HAP-1 (cell line): ENCODE data around the gene MPEG1.

Experiments used
- DNase-seq, 2 experiments: peaks; one replicate each; pipeline ENCODE4 v3.0.0-alpha.2; 2016 to 2020; ENCODE audit warnings: low spot score in 2 of 2
- H3K27me3 ChIP-seq: fragments of 250-450 bp; sonication (Bioruptor Pico); 2 replicates; pipeline ENCODE4 v1.5.1; 2020; ENCODE audit warnings: low read depth, mild to moderate bottlenecking, moderate library complexity
- H3K36me3 ChIP-seq: fragments of 250-450 bp; sonication (Bioruptor Pico); replicated peaks from 2 replicates; pipeline ENCODE4 v1.5.1; 2020; ENCODE audit warnings: mild to moderate bottlenecking
- H3K4me1 ChIP-seq: fragments of 250-450 bp; sonication (Bioruptor Pico); 2 replicates; pipeline ENCODE4 v1.5.1; 2020; ENCODE audit warnings: mild to moderate bottlenecking
- H3K4me3 ChIP-seq: fragments of 250-450 bp; sonication (Bioruptor Pico); 2 replicates; pipeline ENCODE4 v1.5.1; 2020; ENCODE audit warnings: mild to moderate bottlenecking, moderate library complexity
- H3K9me3 ChIP-seq: fragments of 250-450 bp; sonication (Bioruptor Pico); 2 replicates; pipeline ENCODE4 v1.5.1; 2020; ENCODE audit warnings: mild to moderate bottlenecking, moderate library complexity
- in situ Hi-C: fragments of 300-500 bp; cut with MboI; formaldehyde crosslinking; loops from 3 replicates; pipeline ENCODE4 v1.14.3; 2020; ENCODE audit warnings: low sequenced_read_pairs, inconsistent platforms, mixed read lengths

Gene MPEG1

DNA sequence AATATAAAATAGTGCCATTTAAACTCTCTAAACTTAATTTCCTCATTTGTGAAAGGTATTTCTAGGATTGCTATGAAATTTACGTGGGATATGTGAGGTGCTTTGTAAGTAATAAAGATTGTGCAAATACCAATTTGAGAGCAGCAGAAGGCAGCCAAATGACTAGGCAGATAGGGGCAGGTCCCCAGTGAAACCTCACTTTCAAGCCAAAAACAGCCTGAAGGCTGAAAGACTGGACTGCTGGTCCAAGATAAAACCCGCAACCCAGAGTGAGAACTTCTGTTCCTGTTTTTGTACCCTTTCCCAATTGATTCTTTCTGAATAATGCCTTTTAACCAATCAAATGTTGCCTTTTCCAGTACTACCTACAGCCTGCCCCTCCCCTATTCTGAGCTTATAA lies 33.6 kb downstream of the MPEG1 start:
- peaks cover 5% of the 10 kb centered on the region for H3K36me3 ChIP-seq
- 0 out of 2 replicates have a peak, but pooled peaks cover 4% of the 10 kb centered on the region for H3K9me3 ChIP-seq
- in situ Hi-C loops = no loop called here
- peaks cover 8% of the 10 kb centered on the region for H3K4me1 ChIP-seq
- H3K27me3 ChIP-seq = no peaks in the 10 kb centered on the region
- H3K4me3 ChIP-seq = no peak overlapping the region
- DNase-seq = no peak

DNA sequence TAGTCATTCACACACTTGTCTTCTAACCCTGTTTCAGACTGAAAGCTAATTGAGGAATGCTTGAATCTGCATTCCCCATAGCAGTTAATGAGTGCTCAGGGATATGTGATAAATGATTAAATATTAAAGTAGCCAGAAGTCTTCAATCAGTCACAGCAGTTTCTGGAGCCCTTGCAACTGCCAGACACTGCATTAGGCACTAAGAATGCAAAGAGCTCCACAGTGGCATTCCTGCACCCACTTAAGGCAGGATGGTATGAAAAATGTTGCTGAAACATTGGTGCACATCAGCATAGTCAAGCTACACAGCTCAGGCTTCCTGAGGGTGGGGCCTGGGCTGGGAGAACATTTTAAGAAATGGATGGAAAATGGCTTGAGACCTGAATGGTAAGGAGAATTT lies 34.3 kb downstream of the MPEG1 start:
- Histone ChIP-seq H3K4me1 (peaks cover 8% of the 10 kb centered on the region), H3K4me3 (no peak overlapping the region), H3K36me3 (peaks cover 5% of the 10 kb centered on the region), H3K9me3 (0 out of 2 replicates have a peak, but pooled peaks cover 4% of the 10 kb centered on the region), H3K27me3 (no peaks in the 10 kb centered on the region)
- DNase-seq = no peak
- in situ Hi-C loops = no loop called here

DNA sequence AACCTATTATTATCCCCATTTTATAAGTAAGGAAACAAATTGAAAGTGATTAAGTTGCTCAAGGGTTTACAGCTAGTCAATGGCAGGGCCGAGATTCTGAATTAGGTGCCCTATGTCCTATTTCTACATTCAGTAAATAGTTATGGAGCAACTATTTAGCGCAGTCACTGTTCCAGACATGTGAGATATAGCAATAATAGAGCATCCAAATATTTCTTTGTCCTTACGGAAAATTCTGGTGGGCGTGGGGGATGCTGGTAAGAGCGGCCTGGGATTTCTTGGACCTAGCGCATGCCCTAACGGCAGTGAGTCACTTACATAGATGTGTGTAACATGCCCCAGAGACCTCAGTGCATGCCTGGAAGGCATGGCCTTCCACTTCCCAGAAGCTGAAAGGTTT lies 36.4 kb downstream of the MPEG1 start:
- H3K4me1 ChIP-seq = peaks cover 8% of the 10 kb centered on the region
- H3K27me3 ChIP-seq = no peaks in the 10 kb centered on the region
- no peak for DNase-seq
- in situ Hi-C loops = no loop called here
- 0 out of 2 replicates have a peak, but pooled peaks cover 4% of the 10 kb centered on the region for H3K9me3 ChIP-seq
- no peak overlapping the region for H3K4me3 ChIP-seq
- no peaks in the 10 kb centered on the region for H3K36me3 ChIP-seq

DNA sequence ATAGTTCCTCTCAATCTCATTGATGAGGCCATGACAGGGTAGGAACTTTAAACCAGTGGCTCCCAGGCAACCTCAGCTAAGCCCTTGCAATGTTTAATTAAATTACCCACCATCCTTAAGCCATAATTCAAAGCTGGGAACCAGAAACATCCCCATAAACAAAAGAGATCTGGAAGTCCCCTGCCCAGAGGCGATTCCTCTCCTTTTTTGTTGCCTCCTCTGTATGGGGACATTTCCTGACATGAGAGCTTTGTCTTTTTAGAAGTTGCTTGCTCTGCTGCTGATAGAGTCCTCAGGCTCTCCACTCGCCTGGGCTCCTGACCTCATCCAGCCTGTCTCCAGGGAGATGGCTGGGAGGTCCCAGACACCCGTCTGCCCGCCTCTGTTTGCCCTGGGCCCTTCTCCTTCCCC lies 37.6 kb downstream of the MPEG1 start:
- no peak overlapping the region for H3K4me3 ChIP-seq
- no peaks in the 10 kb centered on the region for H3K36me3 ChIP-seq

DNA sequence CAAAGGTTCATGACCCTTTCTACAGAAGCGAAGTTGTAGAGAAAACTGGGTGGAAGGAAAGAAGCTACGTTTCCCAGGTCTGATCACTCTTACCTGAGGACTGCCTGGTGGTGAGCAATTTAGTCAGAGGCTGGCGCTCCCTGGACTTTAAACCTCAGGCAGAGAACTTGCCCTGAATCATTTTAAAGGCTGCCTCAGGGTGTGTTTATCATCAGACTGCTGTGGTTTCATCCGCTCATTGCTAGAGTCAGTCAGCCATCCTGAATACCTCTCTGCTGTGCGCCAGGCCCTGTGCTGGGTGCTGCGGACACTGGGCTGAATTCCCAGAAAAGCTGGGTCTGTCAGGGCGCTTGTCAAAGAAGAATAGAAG lies 38.1 kb downstream of the MPEG1 start:
- Histone ChIP-seq H3K4me1 (peaks cover 11% of the 10 kb centered on the region), H3K9me3 (0 out of 2 replicates have a peak, but pooled peaks cover 4% of the 10 kb centered on the region), H3K36me3 (no peaks in the 10 kb centered on the region), H3K4me3 (no peak overlapping the region), H3K27me3 (no peaks in the 10 kb centered on the region)
- DNase-seq = peak in 1 of 2 experiments; percentile 14
- in situ Hi-C loops = no loop called here

More for the DNA sequence above, 37.6 kb downstream of the MPEG1 start:
- Histone ChIP-seq H3K4me1 (peaks cover 11% of the 10 kb centered on the region), H3K27me3 (no peaks in the 10 kb centered on the region), H3K9me3 (0 out of 2 replicates have a peak, but pooled peaks cover 4% of the 10 kb centered on the region)
- DNase-seq = peak; percentile 13 to 22
- in situ Hi-C loops = no loop called here

DNA sequence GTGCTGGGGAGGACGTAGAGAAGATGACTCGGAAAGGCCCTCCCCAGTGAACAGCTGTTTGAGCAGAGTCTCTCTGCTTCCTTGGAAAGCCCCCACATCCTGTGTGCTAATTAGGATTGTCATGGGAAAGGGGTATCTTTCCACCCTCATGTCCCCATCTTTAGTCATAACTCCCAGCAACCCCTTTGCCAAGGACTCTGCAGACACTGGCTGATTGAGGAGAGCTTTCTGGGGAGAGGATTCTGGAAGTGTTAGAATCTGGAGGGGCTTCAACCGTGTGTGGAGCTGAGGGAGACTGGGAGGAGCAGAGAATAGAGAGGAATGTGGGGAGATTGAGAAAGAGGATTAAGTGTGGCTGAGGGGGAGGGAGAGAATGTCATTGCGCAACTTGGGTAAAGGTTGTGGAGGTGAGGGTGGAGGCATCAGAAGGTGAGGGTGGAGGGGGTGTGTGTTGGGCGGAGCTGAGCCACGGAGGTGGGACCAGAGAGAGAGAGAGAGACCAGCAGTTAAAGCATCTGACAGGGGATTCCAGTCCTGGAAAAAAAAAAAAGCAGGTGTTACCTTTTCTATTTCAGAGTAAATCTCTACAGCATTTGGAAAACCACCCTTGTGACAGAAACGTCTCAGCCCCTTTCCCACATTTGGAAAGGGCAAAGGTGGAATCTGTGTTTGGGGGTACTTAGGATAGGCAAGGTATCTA lies 38.6 kb downstream of the MPEG1 start:
- Histone ChIP-seq H3K27me3 (no peaks in the 10 kb centered on the region), H3K9me3 (0 out of 2 replicates have a peak, but pooled peaks cover 1% of the 10 kb centered on the region), H3K36me3 (no peaks in the 10 kb centered on the region), H3K4me1 (peaks cover 11% of the 10 kb centered on the region), H3K4me3 (peak overlapping the region; percentile 41)
- DNase-seq = peak; percentile 53 to 63
- in situ Hi-C loops = no loop called here

DNA sequence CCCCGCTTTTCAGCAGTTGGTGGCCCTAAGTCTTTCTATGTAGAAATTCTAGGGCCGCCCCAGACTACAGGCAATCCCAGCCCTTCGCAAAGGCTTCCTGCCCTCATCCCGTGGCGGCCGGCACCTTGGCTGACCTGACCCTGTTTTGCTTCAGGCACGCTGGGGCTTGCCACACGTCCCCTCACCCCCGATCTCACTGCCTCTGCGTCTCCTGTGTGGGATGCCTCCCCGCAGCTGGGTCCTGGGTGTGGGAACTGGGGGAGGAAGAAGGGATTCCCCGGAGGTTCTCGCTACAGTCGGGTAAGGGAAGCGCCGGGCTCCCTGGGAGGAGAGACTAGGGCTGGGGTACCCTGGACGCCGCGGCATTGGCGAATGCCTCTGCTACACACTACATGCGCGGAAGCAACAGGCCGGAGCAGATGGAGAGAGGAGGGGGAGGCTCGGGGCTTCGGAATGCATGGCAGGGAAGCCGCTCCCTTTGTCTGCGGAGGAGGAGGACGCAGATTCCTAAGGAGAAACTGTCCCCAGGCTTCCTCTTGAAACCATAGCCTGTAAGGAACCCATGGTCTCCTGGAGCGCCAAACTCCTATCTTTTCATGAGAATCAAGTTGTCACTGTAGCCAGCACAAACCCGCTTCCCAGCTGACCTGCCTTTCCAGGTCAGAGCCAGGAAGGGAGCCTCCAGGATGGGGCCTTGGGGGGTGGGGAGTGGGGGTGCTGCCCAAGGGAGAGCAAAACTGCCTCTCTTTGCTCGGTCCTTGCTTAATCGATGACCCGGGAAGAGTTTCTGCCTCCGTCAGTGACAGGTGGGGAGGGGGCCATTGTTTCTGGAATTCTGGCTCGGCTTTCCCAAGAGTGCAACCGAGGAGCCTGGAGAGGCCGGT lies 39.4 kb downstream of the MPEG1 start:
- in situ Hi-C loops = no loop called here
- Histone ChIP-seq H3K9me3 (no peaks in the 10 kb centered on the region), H3K36me3 (no peaks in the 10 kb centered on the region), H3K4me3 (peak overlapping the region; percentile 41), H3K4me1 (peaks cover 11% of the 10 kb centered on the region), H3K27me3 (no peaks in the 10 kb centered on the region)
- DNase-seq = peak; percentile 23 to 64

DNA sequence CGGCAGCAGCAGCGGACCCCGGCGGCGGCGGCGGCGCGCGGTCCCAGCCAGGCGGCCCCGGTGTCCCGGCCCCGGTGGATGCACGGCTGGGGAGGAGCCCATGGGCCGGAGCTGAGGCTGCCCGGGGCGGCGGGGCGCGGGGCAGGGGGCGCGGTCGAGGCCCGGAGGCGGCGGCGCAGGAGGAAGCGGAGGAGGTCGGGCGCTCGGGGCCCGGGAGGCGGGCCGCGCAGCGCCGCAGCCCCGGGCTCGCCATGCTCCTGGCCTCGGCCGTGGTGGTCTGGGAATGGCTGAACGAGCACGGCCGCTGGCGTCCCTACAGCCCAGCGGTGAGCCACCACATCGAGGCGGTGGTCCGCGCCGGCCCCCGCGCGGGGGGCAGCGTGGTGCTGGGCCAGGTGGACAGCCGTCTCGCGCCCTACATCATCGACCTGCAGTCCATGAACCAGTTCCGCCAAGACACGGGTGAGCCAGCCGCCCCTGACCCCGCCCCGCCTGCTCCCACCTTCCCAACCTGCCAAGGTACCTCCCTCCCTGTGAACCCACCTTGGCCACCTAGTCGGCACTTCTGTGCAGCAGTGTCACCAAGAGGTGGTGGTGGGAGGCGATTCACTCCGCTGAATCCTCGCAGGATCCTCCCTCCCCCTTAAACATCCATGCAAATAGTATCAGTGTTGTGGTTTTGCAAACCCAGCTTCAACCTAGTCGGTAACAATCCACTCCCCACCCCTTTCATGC lies 40.2 kb downstream of the MPEG1 start:
- Histone ChIP-seq H3K4me3 (peak overlapping the region; percentile 47), H3K27me3 (peaks cover under 1% of the 10 kb centered on the region), H3K9me3 (no peaks in the 10 kb centered on the region), H3K36me3 (no peaks in the 10 kb centered on the region), H3K4me1 (peaks cover 11% of the 10 kb centered on the region)
- peak; percentile 9 to 33 for DNase-seq
- in situ Hi-C loops = no loop called here

DNA sequence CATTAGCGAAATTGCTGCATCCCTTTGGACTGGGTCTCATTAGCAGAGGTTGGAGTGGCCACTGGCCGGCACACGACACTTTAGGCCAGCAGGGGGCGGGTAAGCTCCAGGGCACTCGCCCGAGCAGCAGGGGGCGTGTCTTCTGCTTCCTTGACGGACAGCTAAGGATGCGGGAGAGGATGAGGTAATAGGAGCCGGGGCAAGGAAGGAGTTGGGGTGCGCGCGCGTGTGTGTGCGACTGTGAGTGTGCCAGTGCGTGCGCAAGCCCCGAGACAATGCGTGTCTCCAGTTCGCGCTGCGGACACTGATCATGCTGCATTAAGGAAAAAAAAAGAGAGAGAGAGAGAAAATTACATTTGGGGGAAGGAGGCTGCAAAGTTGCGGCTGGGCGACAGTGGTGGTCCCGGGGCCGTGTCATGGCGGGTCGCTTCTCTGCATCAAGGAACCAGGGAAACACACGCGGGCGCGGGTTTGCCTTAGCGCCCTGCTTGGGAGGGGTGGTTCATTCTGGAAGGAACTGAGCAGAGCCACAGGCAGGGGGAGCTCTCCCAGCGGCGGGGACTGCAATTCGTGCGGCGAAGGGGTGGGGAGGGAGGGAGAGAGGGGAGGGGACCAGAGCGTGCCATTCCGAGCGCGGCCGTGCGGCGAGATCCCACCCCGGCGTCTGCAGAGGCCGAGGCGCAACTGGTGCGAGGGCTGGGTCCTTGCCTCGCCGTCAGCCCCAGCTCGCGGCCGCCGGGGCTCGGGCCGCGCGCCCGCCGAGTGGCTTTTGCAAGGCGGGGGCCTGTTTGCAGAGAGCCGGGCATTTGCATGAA lies 41.0 kb downstream of the MPEG1 start, which contains the start of gene DTX4:
TSS of gene DTX4 (plus strand) at position 625 of the 815 bp plus-strand sequence. CDS start 464 bp downstream, outside the sequence.
- Histone ChIP-seq H3K9me3 (no peaks in the 10 kb centered on the region), H3K27me3 (peaks cover 9% of the 10 kb centered on the region), H3K4me1 (peaks cover 11% of the 10 kb centered on the region), H3K36me3 (no peaks in the 10 kb centered on the region), H3K4me3 (peak within 1 kb of the TSS; percentile 47)
- DNase-seq = peak; percentile 86 to 97
- in situ Hi-C loops = no loop called here

DNA sequence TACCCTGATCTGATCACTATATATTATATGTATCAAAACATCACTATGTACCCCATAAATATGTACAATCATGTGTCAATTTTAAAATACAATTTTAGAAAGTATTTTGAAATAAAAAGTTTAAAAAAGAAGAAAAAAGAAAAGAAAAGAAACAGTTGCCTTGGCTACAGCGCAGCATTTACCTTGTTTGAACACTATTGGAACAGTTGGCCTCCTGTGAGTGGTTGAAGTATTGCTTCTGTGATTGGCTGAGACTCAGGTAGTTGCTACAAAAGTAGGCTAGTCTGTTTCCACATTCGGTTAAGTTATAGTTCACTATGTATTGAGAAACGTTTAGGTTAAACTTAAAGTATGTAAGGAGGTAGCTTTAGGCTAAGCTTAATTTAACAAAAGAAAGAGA lies 48.7 kb downstream of the MPEG1 start:
- Histone ChIP-seq H3K27me3 (peaks cover 23% of the 10 kb centered on the region), H3K4me1 (no peaks in the 10 kb centered on the region)
- in situ Hi-C loops = no loop called here

More for the DNA sequence above, 48.7 kb downstream of the MPEG1 start:
- no peaks in the 10 kb centered on the region for H3K9me3 ChIP-seq
- no peaks in the 10 kb centered on the region for H3K36me3 ChIP-seq
- no peak for DNase-seq
- H3K4me3 ChIP-seq = no peak overlapping the region
